ENCODE measurements around the gene KIF16B.
A peak's percentile ranks its signal among the peaks of the same experiment; 100 is the strongest.
"Not testable (repeated sequence)": the region's sequence is repeated elsewhere in the genome, so short reads cannot be mapped to it uniquely, and the experiment has no call there.

Gene KIF16B, protein sequence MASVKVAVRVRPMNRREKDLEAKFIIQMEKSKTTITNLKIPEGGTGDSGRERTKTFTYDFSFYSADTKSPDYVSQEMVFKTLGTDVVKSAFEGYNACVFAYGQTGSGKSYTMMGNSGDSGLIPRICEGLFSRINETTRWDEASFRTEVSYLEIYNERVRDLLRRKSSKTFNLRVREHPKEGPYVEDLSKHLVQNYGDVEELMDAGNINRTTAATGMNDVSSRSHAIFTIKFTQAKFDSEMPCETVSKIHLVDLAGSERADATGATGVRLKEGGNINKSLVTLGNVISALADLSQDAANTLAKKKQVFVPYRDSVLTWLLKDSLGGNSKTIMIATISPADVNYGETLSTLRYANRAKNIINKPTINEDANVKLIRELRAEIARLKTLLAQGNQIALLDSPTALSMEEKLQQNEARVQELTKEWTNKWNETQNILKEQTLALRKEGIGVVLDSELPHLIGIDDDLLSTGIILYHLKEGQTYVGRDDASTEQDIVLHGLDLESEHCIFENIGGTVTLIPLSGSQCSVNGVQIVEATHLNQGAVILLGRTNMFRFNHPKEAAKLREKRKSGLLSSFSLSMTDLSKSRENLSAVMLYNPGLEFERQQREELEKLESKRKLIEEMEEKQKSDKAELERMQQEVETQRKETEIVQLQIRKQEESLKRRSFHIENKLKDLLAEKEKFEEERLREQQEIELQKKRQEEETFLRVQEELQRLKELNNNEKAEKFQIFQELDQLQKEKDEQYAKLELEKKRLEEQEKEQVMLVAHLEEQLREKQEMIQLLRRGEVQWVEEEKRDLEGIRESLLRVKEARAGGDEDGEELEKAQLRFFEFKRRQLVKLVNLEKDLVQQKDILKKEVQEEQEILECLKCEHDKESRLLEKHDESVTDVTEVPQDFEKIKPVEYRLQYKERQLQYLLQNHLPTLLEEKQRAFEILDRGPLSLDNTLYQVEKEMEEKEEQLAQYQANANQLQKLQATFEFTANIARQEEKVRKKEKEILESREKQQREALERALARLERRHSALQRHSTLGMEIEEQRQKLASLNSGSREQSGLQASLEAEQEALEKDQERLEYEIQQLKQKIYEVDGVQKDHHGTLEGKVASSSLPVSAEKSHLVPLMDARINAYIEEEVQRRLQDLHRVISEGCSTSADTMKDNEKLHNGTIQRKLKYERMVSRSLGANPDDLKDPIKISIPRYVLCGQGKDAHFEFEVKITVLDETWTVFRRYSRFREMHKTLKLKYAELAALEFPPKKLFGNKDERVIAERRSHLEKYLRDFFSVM (N-terminal part only)

DNA sequence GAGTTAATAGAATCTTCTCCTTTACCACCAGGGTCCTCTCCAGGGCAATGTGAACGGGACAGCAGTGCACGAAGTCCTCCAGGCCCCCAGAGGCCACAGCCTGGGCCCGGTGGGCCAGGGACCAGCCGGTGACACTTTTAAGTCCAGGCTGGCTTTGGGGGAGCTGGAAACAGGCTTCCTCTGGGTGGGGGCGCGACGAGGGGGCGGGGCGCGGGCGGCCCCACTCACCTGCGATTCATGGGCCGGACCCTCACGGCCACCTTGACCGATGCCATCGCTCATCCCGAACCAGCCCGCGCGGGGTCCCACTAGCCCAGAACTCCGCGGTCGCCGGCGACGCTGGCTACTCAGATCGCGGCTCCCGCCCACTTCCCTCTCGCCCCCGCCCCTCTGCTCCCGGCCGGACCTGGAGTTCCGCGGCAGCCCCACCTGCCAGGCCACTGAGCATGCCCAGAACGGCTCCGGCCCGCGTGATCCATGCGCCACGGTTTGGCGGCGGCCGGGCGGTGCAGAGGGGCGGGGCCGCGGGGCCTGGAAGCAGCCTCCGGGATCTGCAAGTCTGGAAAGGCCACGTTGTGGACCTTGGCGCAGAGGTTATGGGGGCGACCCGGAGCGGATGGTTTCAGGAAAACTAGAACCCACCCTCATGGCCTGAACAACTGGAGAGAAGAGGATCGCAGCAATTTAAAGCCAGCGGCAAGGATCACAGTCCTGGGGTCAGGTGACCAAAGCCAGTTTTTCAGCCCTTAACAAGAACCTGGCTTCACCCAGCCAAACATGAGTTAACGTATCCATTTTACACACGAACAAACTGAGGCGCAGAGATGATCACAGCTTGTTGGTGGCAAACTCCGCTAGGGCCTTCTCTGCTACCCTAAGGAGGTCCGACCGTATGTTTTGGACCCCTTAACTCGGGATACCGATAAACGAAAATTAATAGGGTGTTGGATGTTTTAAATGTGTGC lies at the start of gene KIF16B:
Gene KIF16B (minus strand): TSS at position 448 of the 965 bp plus-strand sequence. CDS start 173 bp downstream, at position 275.
- peak; percentile 95 for DNase-seq

DNA sequence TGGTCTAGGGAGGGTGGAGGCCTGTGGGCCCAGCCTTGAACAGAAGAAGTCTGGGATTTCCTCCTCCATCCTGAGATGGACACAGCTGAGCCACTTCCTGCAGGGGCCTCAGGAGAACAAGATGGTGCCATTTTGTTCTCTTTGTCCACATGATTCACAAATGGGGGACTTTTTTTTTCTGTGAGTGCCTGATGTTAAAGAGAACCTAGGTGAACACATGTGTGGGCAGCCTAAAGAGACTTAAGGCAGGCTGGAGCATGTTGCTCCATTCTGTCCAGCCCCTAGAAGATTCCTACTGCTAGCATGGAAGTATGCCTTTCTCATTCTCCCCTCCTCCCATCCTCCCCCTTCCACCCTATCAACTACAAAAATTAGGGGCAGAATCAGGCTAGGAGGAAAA lies 49.3 kb upstream of the KIF16B start:
- DNase-seq, result no peak

DNA sequence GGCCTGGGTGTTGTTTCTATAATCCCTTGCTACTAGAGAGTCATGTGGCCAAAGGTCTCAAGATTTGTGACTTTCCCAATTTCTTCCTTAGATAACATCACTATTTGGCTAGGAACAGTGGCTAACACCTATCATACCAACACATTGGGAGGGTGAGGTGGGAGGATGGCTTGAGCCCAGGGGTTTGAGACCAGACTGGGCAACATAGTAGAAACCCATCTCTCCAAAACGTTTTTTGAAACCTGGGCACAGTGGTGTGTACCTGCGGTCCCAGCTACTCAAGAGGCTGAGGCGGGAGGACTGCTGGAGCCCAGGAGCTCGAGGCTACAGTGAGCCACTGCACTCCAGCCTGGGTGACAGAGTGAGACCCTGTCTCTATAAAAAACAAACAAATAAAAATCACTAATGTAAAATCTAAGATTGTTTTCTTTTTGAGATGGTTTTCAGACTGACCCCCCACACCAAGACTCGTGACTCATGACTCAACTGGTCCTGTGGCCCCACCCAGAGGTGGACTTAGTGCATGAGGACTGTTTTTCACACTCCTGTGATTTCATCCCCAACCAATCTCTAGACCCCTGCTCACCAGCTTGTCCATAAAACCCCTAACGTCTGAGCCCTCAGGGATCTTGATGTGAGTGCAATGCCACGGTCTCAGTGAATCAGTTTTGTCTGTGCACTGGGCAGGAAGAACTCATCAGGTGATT lies 48.3 kb upstream of the KIF16B start:
- no peak for DNase-seq

- no peak for DNase-seq
These were observed 47.7 kb upstream of the KIF16B start for GRCh38 chr20:16620961-16621360.

DNA sequence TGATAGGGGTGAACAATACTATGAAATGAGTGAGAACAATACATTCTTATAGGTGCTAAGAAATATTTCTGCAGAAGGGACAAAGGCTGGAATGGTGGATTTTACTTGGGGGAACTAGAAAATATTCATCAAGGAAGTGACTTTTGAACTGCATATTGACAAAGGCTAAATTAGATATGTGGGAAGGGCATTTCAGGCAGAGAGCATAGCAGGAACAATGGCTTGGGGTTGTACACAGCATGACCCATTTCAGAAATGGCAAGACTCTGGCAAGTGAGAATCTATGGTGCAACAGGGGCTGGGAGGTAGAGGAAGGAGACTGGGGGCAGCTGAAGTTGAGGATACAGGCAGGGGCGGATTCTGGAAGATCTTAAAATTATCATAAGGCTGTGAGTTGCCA lies 46.7 kb upstream of the KIF16B start:
- DNase-seq, result no peak

DNA sequence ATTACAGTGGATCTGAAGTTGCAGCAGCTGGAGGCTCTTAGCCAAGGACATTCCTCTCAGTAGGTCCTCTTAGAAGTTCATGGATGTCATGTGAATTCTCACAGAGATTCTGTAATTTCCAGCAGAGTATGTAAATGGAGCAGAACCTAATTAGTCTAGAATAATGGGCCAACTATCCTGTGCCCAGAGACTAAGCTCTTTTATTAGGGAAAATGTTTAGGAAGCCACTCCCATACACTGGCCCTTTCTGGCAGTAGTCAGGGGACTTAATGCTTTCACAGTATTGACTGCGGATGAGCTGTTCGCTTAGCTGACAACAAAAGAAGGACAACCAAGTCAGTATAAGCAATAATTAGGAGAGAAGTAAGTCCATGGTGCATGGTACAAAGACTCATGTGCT lies 43.8 kb upstream of the KIF16B start:
- DNase-seq, result no peak

- DNase-seq, result no peak
These were observed 43.1 kb upstream of the KIF16B start for GRCh38 chr20:16616317-16616716.

DNA sequence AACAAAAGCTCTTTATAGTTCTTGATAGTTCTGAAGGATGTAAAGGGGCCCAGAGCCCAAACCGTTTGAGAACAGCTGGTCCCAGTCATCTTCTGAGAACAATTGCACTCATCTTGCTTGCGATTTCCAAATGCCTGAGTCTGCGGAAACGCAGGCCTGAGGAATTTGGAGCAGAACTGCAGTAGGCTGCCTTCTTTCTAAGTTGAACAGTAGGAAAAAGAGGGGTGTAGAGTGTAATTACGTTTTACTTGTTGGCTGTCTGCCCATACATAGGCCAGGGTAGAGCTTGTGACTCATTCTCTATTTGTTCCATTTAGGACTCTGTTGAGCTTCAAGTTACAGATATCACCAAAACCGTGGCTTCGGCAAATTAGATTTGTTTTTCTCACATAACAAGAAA lies 42.0 kb upstream of the KIF16B start:
- DNase-seq, result no peak

GRCh38 chr20:16613954-16614353 lies 40.7 kb upstream of the KIF16B start:
- DNase-seq, result no peak

GRCh38 chr20:16612706-16613105 lies 39.5 kb upstream of the KIF16B start:
- no peak for DNase-seq

GRCh38 chr20:16611817-16612216 lies 38.6 kb upstream of the KIF16B start:
- no peak for DNase-seq

DNA sequence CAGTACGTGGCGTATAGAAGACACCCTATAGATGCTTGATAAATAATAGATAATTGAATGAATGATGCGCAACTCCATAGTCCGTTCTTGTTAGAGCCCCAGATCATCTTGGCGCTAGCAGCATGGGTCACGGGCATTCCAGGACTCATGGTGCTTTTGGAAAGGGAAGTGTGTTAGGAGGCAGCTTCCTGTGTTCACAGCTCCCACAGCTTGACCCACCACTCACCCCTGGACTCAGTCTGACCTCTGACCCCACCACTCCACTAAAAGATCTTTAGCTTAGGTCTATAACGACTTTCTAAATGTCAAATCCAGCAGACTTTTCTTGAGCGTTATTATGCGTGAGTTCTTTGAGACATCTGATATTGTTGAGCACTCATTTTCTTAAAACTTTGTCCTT lies 35.8 kb upstream of the KIF16B start:
- no peak for DNase-seq

GRCh38 chr20:16608277-16608650 lies 35.0 kb upstream of the KIF16B start:
- DNase-seq, result no peak

DNA sequence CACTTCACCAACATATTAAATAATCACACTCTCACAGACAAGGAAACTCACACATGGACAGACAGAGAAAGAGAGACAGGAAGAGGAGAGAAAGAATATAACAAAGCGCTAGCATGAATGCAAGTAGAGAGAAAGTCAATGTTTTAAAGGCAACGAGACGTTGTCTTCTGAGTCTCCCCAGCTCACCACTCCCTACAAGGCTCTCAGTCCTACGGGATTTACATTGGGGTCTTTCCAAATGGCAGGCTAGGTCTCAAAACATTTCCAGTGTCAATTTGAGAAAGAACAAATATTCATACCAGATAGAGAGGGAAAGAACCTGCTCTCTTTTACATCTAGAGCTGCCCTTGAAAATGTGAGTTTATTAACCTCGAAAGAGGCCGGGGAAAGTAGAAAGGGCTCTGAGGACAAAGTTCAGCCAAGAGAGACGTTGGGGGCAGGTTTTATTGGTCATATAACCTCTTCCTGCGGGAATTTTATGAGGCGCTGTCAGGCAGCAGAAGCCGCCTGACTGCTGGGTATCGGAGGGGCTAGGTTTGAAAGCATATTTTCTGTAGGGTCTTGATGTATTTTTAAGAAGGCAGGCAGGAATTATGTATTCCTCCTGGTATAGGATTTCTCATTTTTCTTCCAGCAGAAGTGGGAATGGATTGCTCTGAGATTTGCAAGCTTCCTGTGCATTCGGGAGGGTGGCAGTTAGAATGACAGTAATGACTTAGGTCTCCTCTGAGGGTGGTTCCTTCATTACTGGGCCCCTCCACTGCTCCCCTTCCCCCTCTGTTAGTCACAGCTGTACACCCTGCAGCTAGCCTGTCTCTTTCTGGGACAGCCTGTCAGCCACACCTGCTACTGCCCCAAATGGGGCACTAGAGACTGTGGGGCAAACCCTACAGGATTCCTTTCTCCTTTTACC lies 34.4 kb upstream of the KIF16B start:
- no peak for DNase-seq

GRCh38 chr20:16606468-16607070 lies 33.3 kb upstream of the KIF16B start:
- DNase-seq, result no peak

DNA sequence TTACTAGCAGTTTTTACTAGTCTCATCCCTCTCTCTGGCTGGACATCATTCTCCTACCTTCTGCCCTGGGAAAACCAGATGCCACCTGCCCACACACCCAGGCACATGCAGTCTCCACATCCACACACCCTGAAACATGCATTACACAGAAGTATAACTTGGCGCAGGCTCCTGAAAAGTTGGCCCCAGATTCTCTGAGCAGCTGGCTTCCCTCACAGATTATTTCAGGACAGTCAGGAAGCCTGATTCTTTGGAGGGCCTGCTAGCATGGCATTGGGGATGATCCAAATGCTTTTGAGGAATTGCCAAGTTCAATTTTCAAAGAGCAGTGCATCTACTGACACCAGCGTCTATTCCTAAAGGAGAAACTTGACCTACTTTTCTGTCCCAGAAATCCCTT lies 27.8 kb upstream of the KIF16B start:
- no peak for DNase-seq

GRCh38 chr20:16599257-16599656 lies 26.0 kb upstream of the KIF16B start:
- no peak for DNase-seq

GRCh38 chr20:16596991-16597390 lies 23.7 kb upstream of the KIF16B start:
- no peak for DNase-seq

DNA sequence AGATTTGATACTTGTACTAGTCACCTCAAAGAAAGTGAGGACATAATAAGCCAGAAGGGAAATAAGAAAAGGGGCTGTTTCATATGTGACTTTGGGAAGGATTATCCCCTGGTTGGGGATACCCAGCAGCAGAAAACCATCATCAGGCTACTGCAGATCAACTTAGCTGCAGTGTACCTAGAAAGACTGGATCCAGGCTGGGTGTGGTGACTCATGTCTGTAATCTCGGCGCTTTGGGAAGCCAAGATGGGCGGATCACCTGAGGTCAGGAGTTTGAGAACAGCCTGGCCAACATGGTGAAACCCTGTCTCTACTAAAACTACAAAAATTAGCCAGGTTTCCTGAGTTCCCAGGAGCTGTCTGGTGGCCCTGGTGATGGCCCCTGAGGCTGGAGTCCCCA lies 23.2 kb upstream of the KIF16B start:
- not testable (repeated sequence) for DNase-seq

- DNase-seq, result no peak
These were observed 22.1 kb upstream of the KIF16B start for GRCh38 chr20:16595376-16595775.
